ENCODE data around the gene ANTXR1.
"Not testable (repeated sequence)": the region's sequence is repeated elsewhere in the genome, so short reads cannot be mapped to it uniquely, and the experiment has no call there.

- TF ChIP-seq, protein P1, sequence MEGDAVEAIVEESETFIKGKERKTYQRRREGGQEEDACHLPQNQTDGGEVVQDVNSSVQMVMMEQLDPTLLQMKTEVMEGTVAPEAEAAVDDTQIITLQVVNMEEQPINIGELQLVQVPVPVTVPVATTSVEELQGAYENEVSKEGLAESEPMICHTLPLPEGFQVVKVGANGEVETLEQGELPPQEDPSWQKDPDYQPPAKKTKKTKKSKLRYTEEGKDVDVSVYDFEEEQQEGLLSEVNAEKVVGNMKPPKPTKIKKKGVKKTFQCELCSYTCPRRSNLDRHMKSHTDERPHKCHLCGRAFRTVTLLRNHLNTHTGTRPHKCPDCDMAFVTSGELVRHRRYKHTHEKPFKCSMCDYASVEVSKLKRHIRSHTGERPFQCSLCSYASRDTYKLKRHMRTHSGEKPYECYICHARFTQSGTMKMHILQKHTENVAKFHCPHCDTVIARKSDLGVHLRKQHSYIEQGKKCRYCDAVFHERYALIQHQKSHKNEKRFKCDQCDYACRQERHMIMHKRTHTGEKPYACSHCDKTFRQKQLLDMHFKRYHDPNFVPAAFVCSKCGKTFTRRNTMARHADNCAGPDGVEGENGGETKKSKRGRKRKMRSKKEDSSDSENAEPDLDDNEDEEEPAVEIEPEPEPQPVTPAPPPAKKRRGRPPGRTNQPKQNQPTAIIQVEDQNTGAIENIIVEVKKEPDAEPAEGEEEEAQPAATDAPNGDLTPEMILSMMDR (IDR thresholded peaks at IDR 0.05; ENCODE audit: poor library complexity), result not testable (repeated sequence)
- not testable (repeated sequence) for TF ChIP-seq EZH2 (IDR thresholded peaks at IDR 0.05; ENCODE audit: borderline replicate concordance); EZH2phosphoT487 (IDR thresholded peaks at IDR 0.05; ENCODE audit: low read depth, severe bottlenecking, unreplicated experiment)
These were observed 247.1 kb downstream of the ANTXR1 start for GRCh38 chr2:69259994-69260591.

All from hepatocyte (in vitro differentiated cells).